HG03520 (cell line): ENCODE measurements around the gene PALLD.

Experiments
- ATAC-seq: cut with Tn5 transposase; IDR thresholded peaks from one replicate; pipeline ENCODE4 v1.9.1; 2021; ENCODE audit warnings: mild to moderate bottlenecking, moderate library complexity; ENCODE audit not compliant: unreplicated experiment

The PALLD gene

GRCh38 chr4:168811786-168812651, 315.2 kb downstream of the PALLD start:
- ATAC-seq, result no peak

GRCh38 chr4:168812806-168813205, 316.0 kb downstream of the PALLD start:
- ATAC-seq, result no peak

GRCh38 chr4:168813890-168814289, 317.0 kb downstream of the PALLD start:
- ATAC-seq, result no peak

GRCh38 chr4:168815379-168816345, 318.8 kb downstream of the PALLD start:
- no peak for ATAC-seq

GRCh38 chr4:168817370-168817769, 320.5 kb downstream of the PALLD start:
- ATAC-seq, result no peak

GRCh38 chr4:168822481-168822880, 325.6 kb downstream of the PALLD start:
- ATAC-seq, result no peak

GRCh38 chr4:168825975-168826374, 329.1 kb downstream of the PALLD start:
- ATAC-seq, result no peak

- ATAC-seq, result no peak
These were observed 329.8 kb downstream of the PALLD start for GRCh38 chr4:168826620-168827019.

- no peak for ATAC-seq
These were observed 334.1 kb downstream of the PALLD start for GRCh38 chr4:168830777-168831512.

GRCh38 chr4:168831585-168831918, 334.7 kb downstream of the PALLD start:
- ATAC-seq, result no peak

- peak; percentile 95 for ATAC-seq
These were observed 335.3 kb downstream of the PALLD start for GRCh38 chr4:168831919-168832762.

- ATAC-seq, result no peak
These were observed 336.1 kb downstream of the PALLD start for GRCh38 chr4:168832763-168833575.

- ATAC-seq, result no peak
These were observed 337.0 kb downstream of the PALLD start for GRCh38 chr4:168833881-168834280.

- ATAC-seq, result no peak
These were observed 339.1 kb downstream of the PALLD start for GRCh38 chr4:168835880-168836454.

- no peak for ATAC-seq
These were observed 339.6 kb downstream of the PALLD start for GRCh38 chr4:168836490-168836889.

- no peak for ATAC-seq
These were observed 341.1 kb downstream of the PALLD start for GRCh38 chr4:168837922-168838321.

GRCh38 chr4:168839758-168840391, 343.0 kb downstream of the PALLD start:
- ATAC-seq, result no peak

GRCh38 chr4:168840392-168840763, 343.5 kb downstream of the PALLD start:
- no peak for ATAC-seq
